HepG2 (cell line): ENCODE measurements around the gene HIBADH. TPM values are rescaled to one million over a fixed set of nuclear protein-coding genes. Genes with fewer than 3 reads are reported as not detected.

Experiments
- CEBPB ChIP-seq: IDR thresholded peaks from 2 replicates; pipeline ENCODE4 v1.6.1; 2011; ENCODE audit warnings: low read depth, low read length, improper control_type of control experiment, borderline replicate concordance
- ELF4 ChIP-seq: sonication (generic); formaldehyde crosslinking; IDR thresholded peaks from 2 replicates; pipeline ENCODE4 v1.5.0; 2020; ENCODE audit warnings: missing genetic modification reagents, mild to moderate bottlenecking, moderate library complexity, borderline replicate concordance
- FOXA1 ChIP-seq, 2 experiments: fragments of 450-650 bp in 1 of 2; sonication (generic) in 1 of 2; formaldehyde crosslinking in 1 of 2; IDR thresholded peaks; 2 replicates each; pipeline versions ENCODE4 v1.4.0 to v1.6.1; 2016 to 2020; ENCODE audit warnings: missing genetic modification reagents in 1 of 2
- HNF4A ChIP-seq: sonication (generic); formaldehyde crosslinking; IDR thresholded peaks from 2 replicates; pipeline ENCODE4 v1.4.0; 2020; ENCODE audit warnings: missing genetic modification reagents
- HNRNPUL1 ChIP-seq: fragments of 200-400 bp; formaldehyde crosslinking; IDR thresholded peaks from 2 replicates; pipeline ENCODE4 v1.6.1; 2017; ENCODE audit warnings: low read depth, mild to moderate bottlenecking, low read length, moderate library complexity
- IRF2 ChIP-seq: IDR thresholded peaks from 2 replicates; pipeline ENCODE4 v1.6.1; 2018; ENCODE audit warnings: missing genetic modification reagents, missing compliant biosample characterization
- MAFG ChIP-seq: sonication (generic); formaldehyde crosslinking; IDR thresholded peaks from 2 replicates; pipeline ENCODE4 v1.5.1; 2020; ENCODE audit warnings: mild to moderate bottlenecking, missing genetic modification reagents
- PLRG1 ChIP-seq: fragments of 450-650 bp; conservative IDR thresholded peaks from 2 replicates; pipeline ENCODE4 v1.6.1; 2016
- PRMT3 ChIP-seq: sonication (generic); formaldehyde crosslinking; IDR thresholded peaks from 2 replicates; pipeline ENCODE4 v1.8.1; 2022; ENCODE audit warnings: low read depth, mild to moderate bottlenecking, moderate library complexity, missing genetic modification reagents, borderline replicate concordance
- SAP130 ChIP-seq: IDR thresholded peaks from 2 replicates; pipeline ENCODE4 v1.6.1; 2016; ENCODE audit warnings: low read depth
- STAG1 ChIP-seq: sonication (generic); formaldehyde crosslinking; IDR thresholded peaks from 2 replicates; pipeline ENCODE4 v1.4.0; 2020; ENCODE audit warnings: missing genetic modification reagents
- TAF15 ChIP-seq: fragments of 200-400 bp; formaldehyde crosslinking; IDR thresholded peaks from one replicate; pipeline ENCODE4 v1.6.1; 2018; ENCODE audit warnings: mild to moderate bottlenecking, low read depth, low read length; ENCODE audit not compliant: poor library complexity, severe bottlenecking
- THRA ChIP-seq: sonication (generic); formaldehyde crosslinking; IDR thresholded peaks from 2 replicates; pipeline ENCODE4 v1.4.0; 2020; ENCODE audit warnings: missing genetic modification reagents, borderline replicate concordance
- U2AF1 ChIP-seq: fragments of 200-400 bp; formaldehyde crosslinking; optimal IDR thresholded peaks from 2 replicates; pipeline ENCODE3; 2017; ENCODE audit warnings: mild to moderate bottlenecking, low read depth, low read length
- ZBTB7B ChIP-seq: sonication (generic); formaldehyde crosslinking; IDR thresholded peaks from 2 replicates; pipeline ENCODE4 v1.4.0; 2020; ENCODE audit warnings: missing genetic modification reagents
- ZNF326 ChIP-seq: sonication (generic); formaldehyde crosslinking; IDR thresholded peaks from 2 replicates; pipeline ENCODE4 v1.4.0; 2020; ENCODE audit warnings: missing genetic modification reagents, borderline replicate concordance
- ZNF749 ChIP-seq: sonication (generic); formaldehyde crosslinking; IDR thresholded peaks from 2 replicates; pipeline ENCODE4 v1.8.0; 2022; ENCODE audit warnings: mild to moderate bottlenecking, missing genetic modification reagents, moderate library complexity, borderline replicate concordance
- polyA plus RNA-seq, 8 experiments: library from polyadenylated mRNA; depleted of rRNA in 3 of 8; stranded (reverse) in 7 of 8; unstranded in 1 of 8; fragments of >200 nt; fragmentation: Illumina TruSeq in 4 of 8; extraction: Trizol in 4 of 8; gene quantifications; 2 replicates each; pipeline versions ENCODE4 v1.2.1 to v1.2.3, GENCODE V29; 2011 to 2016; ENCODE audit warnings: low read depth in 4 of 8, missing spikeins in 1 of 8, mixed read lengths in 1 of 8; ENCODE audit not compliant: insufficient read depth in 1 of 8
- total RNA-seq, 5 experiments: library from RNA; depleted of rRNA; stranded (reverse); fragments of >200 nt; fragmentation: Illumina TruSeq; extraction: Trizol; gene quantifications; 2 replicates each; pipeline ENCODE4 v1.2.3, GENCODE V29; 2016; ENCODE audit warnings: low read depth in 1 of 5
- TF ChIP-seq, protein P1 (sequence below): sonication (generic); formaldehyde crosslinking; IDR thresholded peaks from 2 replicates; pipeline ENCODE4 v1.5.0; 2020; ENCODE audit warnings: mild to moderate bottlenecking, low read depth, missing genetic modification reagents, borderline replicate concordance
- TF ChIP-seq, protein P2 (sequence below): sonication (generic); formaldehyde crosslinking; IDR thresholded peaks from 2 replicates; pipeline ENCODE4 v1.4.0; 2020; ENCODE audit warnings: missing genetic modification reagents
- TF ChIP-seq, protein P3 (sequence below): sonication (generic); formaldehyde crosslinking; IDR thresholded peaks from 2 replicates; pipeline ENCODE4; 2020; ENCODE audit warnings: missing genetic modification reagents, mild to moderate bottlenecking, borderline replicate concordance
- TF ChIP-seq, protein P4 (sequence below): sonication (generic); formaldehyde crosslinking; IDR thresholded peaks from 2 replicates; pipeline ENCODE4 v1.8.0; 2022; ENCODE audit warnings: mild to moderate bottlenecking, missing genetic modification reagents

HIBADH gene
- total and polyA plus RNA-seq, 2 of the 13 experiments (the other 11 are each of a cell fraction or from before 2014, with no cell fraction given), result 49.9 to 59.5 TPM

GRCh38 chr7:27661811-27662489, 733 bp downstream of the HIBADH start (continued):
- TF ChIP-seq THRA (CRISPR knock-in tag) (peak; percentile 40; the same call in 1 of the 2 replicates), HNF4A (CRISPR knock-in tag) (0 out of 2 replicates have a peak, but pooled peaks have one; percentile 24), SAP130 (CRISPR knock-in tag) (0 out of 2 replicates have a peak, but pooled peaks have one; percentile 21), MAFG (no peak), ZNF326 (CRISPR knock-in tag) (no peak), U2AF1 (no peak), CEBPB (peak; percentile 45; the same call in 1 of the 2 replicates), PLRG1 (no peak), IRF2 (CRISPR knock-in tag) (peak; percentile 57; the same call in 1 of the 2 replicates), ELF4 (CRISPR knock-in tag) (0 out of 2 replicates have a peak, but pooled peaks have one; percentile 26), ZNF749 (CRISPR knock-in tag) (no peak), STAG1 (CRISPR knock-in tag) (peak; percentile 52), PRMT3 (CRISPR knock-in tag) (peak; percentile 37; the same call in 1 of the 2 replicates), ZBTB7B (CRISPR knock-in tag) (peak; percentile 21; the same call in 1 of the 2 replicates), TAF15 (no peak), FOXA1 (IDR thresholded peaks at IDR 0.05) (no peak), FOXA1 (CRISPR knock-in tag; IDR thresholded peaks at IDR 0.05) (0 out of 2 replicates have a peak, but pooled peaks have one; percentile 8), HNRNPUL1 (no peak)
- TF ChIP-seq, protein P1, sequence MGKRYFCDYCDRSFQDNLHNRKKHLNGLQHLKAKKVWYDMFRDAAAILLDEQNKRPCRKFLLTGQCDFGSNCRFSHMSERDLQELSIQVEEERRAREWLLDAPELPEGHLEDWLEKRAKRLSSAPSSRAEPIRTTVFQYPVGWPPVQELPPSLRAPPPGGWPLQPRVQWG (CRISPR knock-in tag), result no peak
- TF ChIP-seq, protein P2, sequence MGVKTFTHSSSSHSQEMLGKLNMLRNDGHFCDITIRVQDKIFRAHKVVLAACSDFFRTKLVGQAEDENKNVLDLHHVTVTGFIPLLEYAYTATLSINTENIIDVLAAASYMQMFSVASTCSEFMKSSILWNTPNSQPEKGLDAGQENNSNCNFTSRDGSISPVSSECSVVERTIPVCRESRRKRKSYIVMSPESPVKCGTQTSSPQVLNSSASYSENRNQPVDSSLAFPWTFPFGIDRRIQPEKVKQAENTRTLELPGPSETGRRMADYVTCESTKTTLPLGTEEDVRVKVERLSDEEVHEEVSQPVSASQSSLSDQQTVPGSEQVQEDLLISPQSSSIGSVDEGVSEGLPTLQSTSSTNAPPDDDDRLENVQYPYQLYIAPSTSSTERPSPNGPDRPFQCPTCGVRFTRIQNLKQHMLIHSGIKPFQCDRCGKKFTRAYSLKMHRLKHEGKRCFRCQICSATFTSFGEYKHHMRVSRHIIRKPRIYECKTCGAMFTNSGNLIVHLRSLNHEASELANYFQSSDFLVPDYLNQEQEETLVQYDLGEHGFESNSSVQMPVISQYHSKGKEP, result 0 out of 2 replicates have a peak, but pooled peaks have one; percentile 46
- TF ChIP-seq, protein P3, sequence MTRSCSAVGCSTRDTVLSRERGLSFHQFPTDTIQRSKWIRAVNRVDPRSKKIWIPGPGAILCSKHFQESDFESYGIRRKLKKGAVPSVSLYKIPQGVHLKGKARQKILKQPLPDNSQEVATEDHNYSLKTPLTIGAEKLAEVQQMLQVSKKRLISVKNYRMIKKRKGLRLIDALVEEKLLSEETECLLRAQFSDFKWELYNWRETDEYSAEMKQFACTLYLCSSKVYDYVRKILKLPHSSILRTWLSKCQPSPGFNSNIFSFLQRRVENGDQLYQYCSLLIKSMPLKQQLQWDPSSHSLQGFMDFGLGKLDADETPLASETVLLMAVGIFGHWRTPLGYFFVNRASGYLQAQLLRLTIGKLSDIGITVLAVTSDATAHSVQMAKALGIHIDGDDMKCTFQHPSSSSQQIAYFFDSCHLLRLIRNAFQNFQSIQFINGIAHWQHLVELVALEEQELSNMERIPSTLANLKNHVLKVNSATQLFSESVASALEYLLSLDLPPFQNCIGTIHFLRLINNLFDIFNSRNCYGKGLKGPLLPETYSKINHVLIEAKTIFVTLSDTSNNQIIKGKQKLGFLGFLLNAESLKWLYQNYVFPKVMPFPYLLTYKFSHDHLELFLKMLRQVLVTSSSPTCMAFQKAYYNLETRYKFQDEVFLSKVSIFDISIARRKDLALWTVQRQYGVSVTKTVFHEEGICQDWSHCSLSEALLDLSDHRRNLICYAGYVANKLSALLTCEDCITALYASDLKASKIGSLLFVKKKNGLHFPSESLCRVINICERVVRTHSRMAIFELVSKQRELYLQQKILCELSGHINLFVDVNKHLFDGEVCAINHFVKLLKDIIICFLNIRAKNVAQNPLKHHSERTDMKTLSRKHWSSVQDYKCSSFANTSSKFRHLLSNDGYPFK (CRISPR knock-in tag), result no peak
- TF ChIP-seq, protein P4, sequence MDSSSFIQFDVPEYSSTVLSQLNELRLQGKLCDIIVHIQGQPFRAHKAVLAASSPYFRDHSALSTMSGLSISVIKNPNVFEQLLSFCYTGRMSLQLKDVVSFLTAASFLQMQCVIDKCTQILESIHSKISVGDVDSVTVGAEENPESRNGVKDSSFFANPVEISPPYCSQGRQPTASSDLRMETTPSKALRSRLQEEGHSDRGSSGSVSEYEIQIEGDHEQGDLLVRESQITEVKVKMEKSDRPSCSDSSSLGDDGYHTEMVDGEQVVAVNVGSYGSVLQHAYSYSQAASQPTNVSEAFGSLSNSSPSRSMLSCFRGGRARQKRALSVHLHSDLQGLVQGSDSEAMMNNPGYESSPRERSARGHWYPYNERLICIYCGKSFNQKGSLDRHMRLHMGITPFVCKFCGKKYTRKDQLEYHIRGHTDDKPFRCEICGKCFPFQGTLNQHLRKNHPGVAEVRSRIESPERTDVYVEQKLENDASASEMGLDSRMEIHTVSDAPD, result 0 out of 2 replicates have a peak, but pooled peaks have one; percentile 46
